Brain microvascular endothelial cell (primary cell): ENCODE data around the gene METTL25.

Source experiments
- DNase-seq: peaks from one replicate; pipeline ENCODE4 v3.0.0-alpha.2; 2020
- H3K27ac ChIP-seq: fragments of 250-450 bp; sonication (Bioruptor Pico); 2 replicates; pipeline ENCODE4 v1.5.1; 2020; ENCODE audit warnings: mild to moderate bottlenecking, moderate library complexity
- H3K27me3 ChIP-seq: fragments of 250-450 bp; sonication (Bioruptor Pico); replicated peaks from 2 replicates; pipeline ENCODE4 v1.5.1; 2020; ENCODE audit warnings: mild to moderate bottlenecking
- H3K36me3 ChIP-seq: fragments of 250-450 bp; sonication (Bioruptor Pico); replicated peaks from 2 replicates; pipeline ENCODE4 v1.5.1; 2020; ENCODE audit warnings: mild to moderate bottlenecking
- H3K4me3 ChIP-seq: 2 replicates; pipeline ENCODE4 v1.5.1; 2011; ENCODE audit warnings: low read depth, mild to moderate bottlenecking, control low read depth, low read length, moderate library complexity
- CTCF ChIP-seq: IDR thresholded peaks from 2 replicates; pipeline ENCODE4 v1.5.1; 2011; ENCODE audit warnings: low read depth, mild to moderate bottlenecking, moderate library complexity, low read length, control low read depth, inconsistent platforms; ENCODE audit errors: missing control alignments
- in situ Hi-C: cut with HindIII; loops from 2 replicates; pipeline ENCODE4 v1.10.0; 2017; ENCODE audit warnings: low sequenced_read_pairs, low pct_ligation_motif_present

METTL25 gene

GRCh38 chr12:82358200-82359114, at the start of gene METTL25, which contains the start of gene CCDC59:
METTL25 (plus strand) TSS chr12:82358529; CDS start chr12:82358566, 37 bp downstream.
CCDC59 (minus strand) TSS chr12:82358387; CDS start chr12:82358376, 11 bp downstream.
- no peaks in the 10 kb centered on the region for H3K27me3 ChIP-seq
- H3K36me3 ChIP-seq: peaks cover 4% of the 10 kb centered on the region
- TF ChIP-seq CTCF: peak; percentile 88
- peak; percentile 98 for DNase-seq
- peak within 1 kb of the TSS; percentile 92 for H3K27ac ChIP-seq
- in situ Hi-C loops: no loop called here
- peak within 1 kb of the TSS; percentile 93 for H3K4me3 ChIP-seq

- TF ChIP-seq CTCF: no peak
- no peak for DNase-seq
- Histone ChIP-seq H3K27ac (no peak overlapping the region), H3K36me3 (no peaks in the 10 kb centered on the region), H3K4me3 (no peak overlapping the region), H3K27me3 (no peaks in the 10 kb centered on the region)
- in situ Hi-C loops: no loop called here
These were observed 43.9 kb upstream of the METTL25 start for GRCh38 chr12:82314406-82314892.

- no peak for DNase-seq
- H3K4me3 ChIP-seq: no peak overlapping the region
- no peak overlapping the region for H3K27ac ChIP-seq
- no peaks in the 10 kb centered on the region for H3K36me3 ChIP-seq
- H3K27me3 ChIP-seq: no peaks in the 10 kb centered on the region
- TF ChIP-seq CTCF: no peak
- in situ Hi-C loops: no loop called here
These were observed 39.1 kb upstream of the METTL25 start for GRCh38 chr12:82319276-82319675.

GRCh38 chr12:82325540-82326336, 32.6 kb upstream of the METTL25 start:
- H3K36me3 ChIP-seq: no peaks in the 10 kb centered on the region
- H3K27ac ChIP-seq: no peak overlapping the region
- in situ Hi-C loops: no loop called here
- DNase-seq: no peak
- H3K4me3 ChIP-seq: no peak overlapping the region
- no peak for TF ChIP-seq CTCF
- H3K27me3 ChIP-seq: no peaks in the 10 kb centered on the region

- Histone ChIP-seq H3K36me3 (no peaks in the 10 kb centered on the region), H3K27ac (no peak overlapping the region), H3K27me3 (no peaks in the 10 kb centered on the region), H3K4me3 (no peak overlapping the region)
- DNase-seq: no peak
- in situ Hi-C loops: no loop called here
- TF ChIP-seq CTCF: peak; percentile 42
These were observed 31.3 kb upstream of the METTL25 start for GRCh38 chr12:82326905-82327503.
